IMR-90 (cell line): ENCODE measurements around the gene CMTM8. TPM values are rescaled to one million over a fixed set of nuclear protein-coding genes. Genes with fewer than 3 reads are reported as not detected.

Experiments used
- ATAC-seq: fragments of 200-7000 bp; cut with Tn5 transposase; 2 replicates; pipeline ENCODE4 v1.9.1; 2020; ENCODE audit warnings: low read depth, mild to moderate bottlenecking, moderate library complexity
- BruUV-seq: library from RNA; stranded (reverse); fragments of 400-500 nt; replicated peaks from 2 replicates; lab custom pipeline; 2021; lab: Mats Ljungman, UMichigan
- CTCF ChIA-PET: fragments of 300-600 bp; formaldehyde crosslinking; extraction: SDS; loops from one replicate; lab custom pipeline; 2021; ENCODE audit warnings: antibody characterized with exemption; lab: Yijun Ruan, JAX
- POLR2A ChIA-PET: fragments of 300-600 bp; sonication (Branson Sonifier 250); formaldehyde crosslinking; loops from one replicate; lab custom pipeline; 2022; ENCODE audit warnings: antibody characterized with exemption; ENCODE audit not compliant: unreplicated experiment; lab: Charles Lee
- DNase-seq: peaks from one replicate; pipeline ENCODE4 v3.0.0; 2013
- H2AFZ ChIP-seq: replicated peaks from 2 replicates; pipeline ENCODE3; 2013; ENCODE audit warnings: low read length, mild to moderate bottlenecking; ENCODE audit not compliant: poor library complexity
- H2AK5ac ChIP-seq: 2 replicates; pipeline ENCODE4 v1.6.1; 2013; ENCODE audit warnings: low read depth, low read length, inconsistent platforms
- H2AK9ac ChIP-seq: replicated peaks from 2 replicates; pipeline ENCODE3; 2013; ENCODE audit warnings: mild to moderate bottlenecking, low read depth, low read length, moderate library complexity; ENCODE audit not compliant: poor library complexity
- H2BK120ac ChIP-seq: 2 replicates; pipeline ENCODE4 v1.6.1; 2013; ENCODE audit warnings: low read depth, low read length, inconsistent platforms
- H2BK15ac ChIP-seq: 3 replicates; pipeline ENCODE4 v1.6.1; 2013; ENCODE audit warnings: low read depth, low read length, inconsistent platforms
- H2BK20ac ChIP-seq: 2 replicates; pipeline ENCODE4 v1.6.1; 2013; ENCODE audit warnings: low read depth, mild to moderate bottlenecking, inconsistent platforms, low read length, moderate library complexity
- H2BK5ac ChIP-seq: 2 replicates; pipeline ENCODE4 v1.6.1; 2013; ENCODE audit warnings: mild to moderate bottlenecking, low read depth, low read length, inconsistent platforms; ENCODE audit not compliant: poor library complexity, severe bottlenecking
- H3K14ac ChIP-seq: replicated peaks from 2 replicates; pipeline ENCODE4 v1.6.1; 2013; ENCODE audit warnings: low read depth, low read length, inconsistent platforms
- H3K18ac ChIP-seq: 2 replicates; pipeline ENCODE4 v1.6.1; 2013; ENCODE audit warnings: low read depth, low read length, control low read depth
- H3K23ac ChIP-seq: 2 replicates; pipeline ENCODE4 v1.6.1; 2013; ENCODE audit warnings: low read depth, low read length, inconsistent platforms
- H3K27ac ChIP-seq: 2 replicates; pipeline ENCODE4 v1.5.1; 2013; ENCODE audit warnings: mild to moderate bottlenecking, control low read depth, low read length; ENCODE audit not compliant: insufficient read depth
- H3K27me3 ChIP-seq: 2 replicates; pipeline ENCODE4 v1.6.1; 2013; ENCODE audit warnings: low read length; ENCODE audit not compliant: control insufficient read depth, insufficient read depth
- H3K36me3 ChIP-seq: 2 replicates; pipeline ENCODE4 v1.6.1; 2013; ENCODE audit warnings: low read length, mixed read lengths; ENCODE audit not compliant: control insufficient read depth, insufficient read depth
- H3K4ac ChIP-seq: 2 replicates; pipeline ENCODE4 v1.6.1; 2013; ENCODE audit warnings: low read depth, low read length, inconsistent platforms
- H3K4me1 ChIP-seq: 2 replicates; pipeline ENCODE4 v1.6.1; 2013; ENCODE audit warnings: low read length, mixed read lengths; ENCODE audit not compliant: control insufficient read depth, insufficient read depth
- H3K4me2 ChIP-seq: 2 replicates; pipeline ENCODE4 v1.6.1; 2013; ENCODE audit warnings: low read depth, mild to moderate bottlenecking, control low read depth, low read length, moderate library complexity
- H3K4me3 ChIP-seq: 2 replicates; pipeline ENCODE4 v1.5.1; 2013; ENCODE audit warnings: low read depth, mild to moderate bottlenecking, control low read depth, low read length, moderate library complexity; ENCODE audit not compliant: insufficient read depth
- H3K56ac ChIP-seq: 2 replicates; pipeline ENCODE4 v1.6.1; 2013; ENCODE audit warnings: low read length, inconsistent platforms; ENCODE audit not compliant: insufficient read depth; ENCODE audit errors: extremely low read depth
- H3K79me1 ChIP-seq, 2 experiments: 2 replicates each; pipeline ENCODE4 v1.6.1; 2013; ENCODE audit warnings: low read length in 2 of 2, inconsistent platforms in 1 of 2, low read depth in 1 of 2
- H3K9ac ChIP-seq: 2 replicates; pipeline ENCODE4 v1.6.1; 2013; ENCODE audit warnings: low read depth, low read length, control low read depth
- H3K9me1 ChIP-seq: 2 replicates; pipeline ENCODE4 v1.6.1; 2013; ENCODE audit warnings: low read length, inconsistent platforms; ENCODE audit not compliant: insufficient read depth
- H3K9me3 ChIP-seq: 2 replicates; pipeline ENCODE4 v1.6.1; 2013; ENCODE audit warnings: low read length; ENCODE audit not compliant: control insufficient read depth, insufficient read depth
- H4K20me1 ChIP-seq: 2 replicates; pipeline ENCODE4 v1.6.1; 2013; ENCODE audit warnings: low read length, inconsistent platforms; ENCODE audit not compliant: insufficient read depth
- H4K5ac ChIP-seq: 2 replicates; pipeline ENCODE4 v1.6.1; 2013; ENCODE audit warnings: mild to moderate bottlenecking, low read depth, low read length, control low read depth
- H4K8ac ChIP-seq, 2 experiments: 2 replicates each; pipeline ENCODE4 v1.6.1; 2013; ENCODE audit warnings: low read depth in 2 of 2, low read length in 2 of 2, control low read depth in 1 of 2, inconsistent platforms in 1 of 2
- H4K91ac ChIP-seq: 2 replicates; pipeline ENCODE4 v1.6.1; 2013; ENCODE audit warnings: low read depth, low read length, inconsistent platforms; ENCODE audit not compliant: insufficient read depth
- BHLHE40 ChIP-seq: fragments of 150-350 bp; IDR thresholded peaks from 2 replicates; pipeline ENCODE4 v1.6.1; 2016; ENCODE audit warnings: mild to moderate bottlenecking, low read depth, low read length
- CEBPB ChIP-seq: IDR thresholded peaks from 2 replicates; pipeline ENCODE4 v1.6.1; 2012; ENCODE audit warnings: low read depth, low read length, improper control_type of control experiment
- CHD1 ChIP-seq: IDR thresholded peaks from 2 replicates; pipeline ENCODE4 v1.6.1; 2012; ENCODE audit warnings: low read depth, low read length, improper control_type of control experiment
- CTCF ChIP-seq: conservative IDR thresholded peaks from 2 replicates; pipeline ENCODE4 v1.5.1; 2012; ENCODE audit warnings: mild to moderate bottlenecking, low read depth, low read length, improper control_type of control experiment
- ELK1 ChIP-seq: fragments of 150-350 bp; IDR thresholded peaks from 2 replicates; pipeline ENCODE4 v1.6.1; 2016; ENCODE audit warnings: low read depth, mild to moderate bottlenecking, low read length, moderate library complexity, borderline replicate concordance
- FOS ChIP-seq: fragments of 150-350 bp; IDR thresholded peaks from 2 replicates; pipeline ENCODE4 v1.6.1; 2016; ENCODE audit warnings: low read depth, low read length
- MAFK ChIP-seq: IDR thresholded peaks from 2 replicates; pipeline ENCODE4 v1.6.1; 2012; ENCODE audit warnings: low read depth, low read length, improper control_type of control experiment
- MAZ ChIP-seq: IDR thresholded peaks from 2 replicates; pipeline ENCODE4 v1.6.1; 2012; ENCODE audit warnings: low read depth, mild to moderate bottlenecking, low read length, improper control_type of control experiment, moderate library complexity, borderline replicate concordance
- MXI1 ChIP-seq: IDR thresholded peaks from 2 replicates; pipeline ENCODE4 v1.6.1; 2012; ENCODE audit warnings: low read depth, mild to moderate bottlenecking, low read length, moderate library complexity, borderline replicate concordance
- NFE2L2 ChIP-seq: fragments of 150-350 bp; IDR thresholded peaks from 2 replicates; pipeline ENCODE4 v1.6.1; 2016; ENCODE audit warnings: low read depth, mild to moderate bottlenecking, low read length
- POLR2A ChIP-seq: IDR thresholded peaks from 2 replicates; pipeline ENCODE4 v1.6.1; 2012; ENCODE audit warnings: mild to moderate bottlenecking, low read depth, low read length
- RAD21 ChIP-seq: IDR thresholded peaks from 2 replicates; pipeline ENCODE4 v1.6.1; 2012; ENCODE audit warnings: low read length, improper control_type of control experiment
- RCOR1 ChIP-seq: IDR thresholded peaks from 2 replicates; pipeline ENCODE4 v1.6.1; 2012; ENCODE audit warnings: mild to moderate bottlenecking, low read length, improper control_type of control experiment; ENCODE audit not compliant: insufficient replicate concordance
- RFX5 ChIP-seq: IDR thresholded peaks from 2 replicates; pipeline ENCODE4 v1.8.0; 2012; ENCODE audit warnings: low read depth, mild to moderate bottlenecking, low read length, moderate library complexity
- SMC3 ChIP-seq: fragments of 150-350 bp; IDR thresholded peaks from 2 replicates; pipeline ENCODE4 v1.6.1; 2016; ENCODE audit warnings: low read depth, mild to moderate bottlenecking, antibody characterized with exemption, low read length, moderate library complexity
- USF2 ChIP-seq: fragments of 150-350 bp; IDR thresholded peaks from 2 replicates; pipeline ENCODE4 v1.6.1; 2017; ENCODE audit warnings: mild to moderate bottlenecking, antibody characterized with exemption, low read length, low read depth
- WGBS, 2 experiments: methylation state at CpG; one replicate each; pipeline versions ENCODE4 v1.1.5 to v1.1.7; 2013; ENCODE audit warnings: missing lambda C conversion rate in 2 of 2; ENCODE audit not compliant: insufficient read length in 1 of 2; ENCODE audit errors: extremely low coverage in 2 of 2; 5-methylcytosine and 5-hydroxymethylcytosine counted together
- dilution Hi-C: fragments of 300-500 bp; cut with HindIII; formaldehyde crosslinking; loops from one replicate; pipeline ENCODE4 v1.14.3; 2018; ENCODE audit warnings: low sequenced_read_pairs; ENCODE audit not compliant: unreplicated experiment
- in situ Hi-C: fragments of 300-500 bp; cut with MboI; formaldehyde crosslinking; loops from 3 replicates; pipeline ENCODE4 v1.14.3; 2019; ENCODE audit warnings: low sequenced_read_pairs, inconsistent platforms, mixed read lengths
- intact Hi-C: fragments of 100-400 bp; cut with micrococcal nuclease; formaldehyde crosslinking; loops from 2 replicates; pipeline ENCODE4 v1.10.0; 2022
- polyA plus RNA-seq, 3 experiments: library from polyadenylated mRNA; depleted of rRNA; stranded (reverse); fragments of >200 nt; gene quantifications; 2 replicates each; pipeline ENCODE4 v1.2.3, GENCODE V29; 2012; ENCODE audit warnings: low replicate concordance in 1 of 3
- total RNA-seq: library from RNA; depleted of rRNA; stranded (reverse); fragments of >200 nt; gene quantifications from 2 replicates; pipeline ENCODE4 v1.2.3, GENCODE V29; 2012

Gene CMTM8
- total and polyA plus RNA-seq, 2 of the 4 experiments (the other 2 are of a cell fraction), result 0.15 TPM; not detected in 1

GRCh38 chr3:32254268-32254667 lies 15.8 kb downstream of the CMTM8 start:
- POLR2A ChIA-PET, result no interaction called here

More at GRCh38 chr3:32254268-32254667, 15.8 kb downstream of the CMTM8 start:
- Histone ChIP-seq H2BK120ac (no peak overlapping the region), H4K91ac (no peak overlapping the region), H3K18ac (no peak overlapping the region), H2AK5ac (no peak overlapping the region), H4K8ac (no peak overlapping the region), H3K9ac (no peak overlapping the region), H3K9me1 (no peaks in the 10 kb centered on the region), H3K4me3 (no peak overlapping the region), H3K27ac (no peak overlapping the region), H2AK9ac (no peak overlapping the region), H3K56ac (no peak overlapping the region), H2BK15ac (no peak overlapping the region), H3K36me3 (no peaks in the 10 kb centered on the region), H3K4ac (no peak overlapping the region), H4K20me1 (no peaks in the 10 kb centered on the region), H3K23ac (no peak overlapping the region), H3K27me3 (no peaks in the 10 kb centered on the region; the same call in 1 of the 2 replicates), H2BK20ac (no peak overlapping the region), H3K4me1 (no peaks in the 10 kb centered on the region), H2AFZ (no peak overlapping the region), H3K9me3 (no peaks in the 10 kb centered on the region), H3K79me1 (no peaks in the 10 kb centered on the region), H3K4me2 (no peak overlapping the region), H2BK5ac (no peak overlapping the region), H4K5ac (no peak overlapping the region), H3K14ac (no peak overlapping the region)
- no CpG with 5 or more reads among the region's 1 CpG for WGBS, 2 experiments
- ATAC-seq (no peak), DNase-seq (no peak)
- CTCF ChIA-PET, result interaction anchor here (1.2 kb wide), 1 partner anchor 10 kb away, joined by 5 read pairs; no protein-coding TSS in a partner anchor
- BruUV-seq, result no TSS peak
- intact Hi-C loops (no loop called here), in situ Hi-C loops (no loop called here), dilution Hi-C loops (no loop called here)
- TF ChIP-seq CHD1, result no peak
- TF ChIP-seq FOS, result no peak
- TF ChIP-seq USF2, result no peak
- no peak for TF ChIP-seq CTCF
- TF ChIP-seq ELK1, result no peak
- TF ChIP-seq BHLHE40, result no peak
- TF ChIP-seq RFX5, result no peak
- TF ChIP-seq RAD21, result no peak
- TF ChIP-seq MXI1, result no peak
- no peak for TF ChIP-seq NFE2L2
- no peak for TF ChIP-seq MAZ
- TF ChIP-seq POLR2A, result no peak
- no peak for TF ChIP-seq RCOR1
- TF ChIP-seq MAFK, result no peak
- no peak for TF ChIP-seq CEBPB
- TF ChIP-seq SMC3, result no peak
